IMR-90 (cell line): ENCODE results near the gene ZNF831. TPM values are rescaled to one million over a fixed set of nuclear protein-coding genes. Genes with fewer than 3 reads are reported as not detected.

Experiments
- ATAC-seq: fragments of 200-7000 bp; cut with Tn5 transposase; 2 replicates; pipeline ENCODE4 v1.9.1; 2020; ENCODE audit warnings: low read depth, mild to moderate bottlenecking, moderate library complexity
- BruUV-seq: library from RNA; stranded (reverse); fragments of 400-500 nt; replicated peaks from 2 replicates; lab custom pipeline; 2021; lab: Mats Ljungman, UMichigan
- CTCF ChIA-PET: fragments of 300-600 bp; formaldehyde crosslinking; extraction: SDS; loops from one replicate; lab custom pipeline; 2021; ENCODE audit warnings: antibody characterized with exemption; lab: Yijun Ruan, JAX
- POLR2A ChIA-PET: fragments of 300-600 bp; sonication (Branson Sonifier 250); formaldehyde crosslinking; loops from one replicate; lab custom pipeline; 2022; ENCODE audit warnings: antibody characterized with exemption; ENCODE audit not compliant: unreplicated experiment; lab: Charles Lee
- DNase-seq: peaks from one replicate; pipeline ENCODE4 v3.0.0; 2013
- H2AFZ ChIP-seq: replicated peaks from 2 replicates; pipeline ENCODE3; 2013; ENCODE audit warnings: low read length, mild to moderate bottlenecking; ENCODE audit not compliant: poor library complexity
- H2AK5ac ChIP-seq: 2 replicates; pipeline ENCODE4 v1.6.1; 2013; ENCODE audit warnings: low read depth, low read length, inconsistent platforms
- H2AK9ac ChIP-seq: replicated peaks from 2 replicates; pipeline ENCODE3; 2013; ENCODE audit warnings: mild to moderate bottlenecking, low read depth, low read length, moderate library complexity; ENCODE audit not compliant: poor library complexity
- H2BK120ac ChIP-seq: 2 replicates; pipeline ENCODE4 v1.6.1; 2013; ENCODE audit warnings: low read depth, low read length, inconsistent platforms
- H2BK15ac ChIP-seq: 3 replicates; pipeline ENCODE4 v1.6.1; 2013; ENCODE audit warnings: low read depth, low read length, inconsistent platforms
- H2BK20ac ChIP-seq: 2 replicates; pipeline ENCODE4 v1.6.1; 2013; ENCODE audit warnings: low read depth, mild to moderate bottlenecking, inconsistent platforms, low read length, moderate library complexity
- H2BK5ac ChIP-seq: 2 replicates; pipeline ENCODE4 v1.6.1; 2013; ENCODE audit warnings: mild to moderate bottlenecking, low read depth, low read length, inconsistent platforms; ENCODE audit not compliant: poor library complexity, severe bottlenecking
- H3K14ac ChIP-seq: replicated peaks from 2 replicates; pipeline ENCODE4 v1.6.1; 2013; ENCODE audit warnings: low read depth, low read length, inconsistent platforms
- H3K18ac ChIP-seq: 2 replicates; pipeline ENCODE4 v1.6.1; 2013; ENCODE audit warnings: low read depth, low read length, control low read depth
- H3K23ac ChIP-seq: 2 replicates; pipeline ENCODE4 v1.6.1; 2013; ENCODE audit warnings: low read depth, low read length, inconsistent platforms
- H3K27ac ChIP-seq: 2 replicates; pipeline ENCODE4 v1.5.1; 2013; ENCODE audit warnings: mild to moderate bottlenecking, control low read depth, low read length; ENCODE audit not compliant: insufficient read depth
- H3K27me3 ChIP-seq: 2 replicates; pipeline ENCODE4 v1.6.1; 2013; ENCODE audit warnings: low read length; ENCODE audit not compliant: control insufficient read depth, insufficient read depth
- H3K36me3 ChIP-seq: 2 replicates; pipeline ENCODE4 v1.6.1; 2013; ENCODE audit warnings: low read length, mixed read lengths; ENCODE audit not compliant: control insufficient read depth, insufficient read depth
- H3K4ac ChIP-seq: 2 replicates; pipeline ENCODE4 v1.6.1; 2013; ENCODE audit warnings: low read depth, low read length, inconsistent platforms
- H3K4me1 ChIP-seq: 2 replicates; pipeline ENCODE4 v1.6.1; 2013; ENCODE audit warnings: low read length, mixed read lengths; ENCODE audit not compliant: control insufficient read depth, insufficient read depth
- H3K4me2 ChIP-seq: 2 replicates; pipeline ENCODE4 v1.6.1; 2013; ENCODE audit warnings: low read depth, mild to moderate bottlenecking, control low read depth, low read length, moderate library complexity
- H3K4me3 ChIP-seq: 2 replicates; pipeline ENCODE4 v1.5.1; 2013; ENCODE audit warnings: low read depth, mild to moderate bottlenecking, control low read depth, low read length, moderate library complexity; ENCODE audit not compliant: insufficient read depth
- H3K56ac ChIP-seq: 2 replicates; pipeline ENCODE4 v1.6.1; 2013; ENCODE audit warnings: low read length, inconsistent platforms; ENCODE audit not compliant: insufficient read depth; ENCODE audit errors: extremely low read depth
- H3K79me1 ChIP-seq, 2 experiments: 2 replicates each; pipeline ENCODE4 v1.6.1; 2013; ENCODE audit warnings: low read length in 2 of 2, inconsistent platforms in 1 of 2, low read depth in 1 of 2
- H3K9ac ChIP-seq: 2 replicates; pipeline ENCODE4 v1.6.1; 2013; ENCODE audit warnings: low read depth, low read length, control low read depth
- H3K9me1 ChIP-seq: 2 replicates; pipeline ENCODE4 v1.6.1; 2013; ENCODE audit warnings: low read length, inconsistent platforms; ENCODE audit not compliant: insufficient read depth
- H3K9me3 ChIP-seq: 2 replicates; pipeline ENCODE4 v1.6.1; 2013; ENCODE audit warnings: low read length; ENCODE audit not compliant: control insufficient read depth, insufficient read depth
- H4K20me1 ChIP-seq: 2 replicates; pipeline ENCODE4 v1.6.1; 2013; ENCODE audit warnings: low read length, inconsistent platforms; ENCODE audit not compliant: insufficient read depth
- H4K5ac ChIP-seq: 2 replicates; pipeline ENCODE4 v1.6.1; 2013; ENCODE audit warnings: mild to moderate bottlenecking, low read depth, low read length, control low read depth
- H4K8ac ChIP-seq, 2 experiments: 2 replicates each; pipeline ENCODE4 v1.6.1; 2013; ENCODE audit warnings: low read depth in 2 of 2, low read length in 2 of 2, control low read depth in 1 of 2, inconsistent platforms in 1 of 2
- H4K91ac ChIP-seq: 2 replicates; pipeline ENCODE4 v1.6.1; 2013; ENCODE audit warnings: low read depth, low read length, inconsistent platforms; ENCODE audit not compliant: insufficient read depth
- RAD21 ChIP-seq: IDR thresholded peaks from 2 replicates; pipeline ENCODE4 v1.6.1; 2012; ENCODE audit warnings: low read length, improper control_type of control experiment
- SMC3 ChIP-seq: fragments of 150-350 bp; IDR thresholded peaks from 2 replicates; pipeline ENCODE4 v1.6.1; 2016; ENCODE audit warnings: low read depth, mild to moderate bottlenecking, antibody characterized with exemption, low read length, moderate library complexity
- WGBS, 2 experiments: methylation state at CpG; one replicate each; pipeline versions ENCODE4 v1.1.5 to v1.1.7; 2013; ENCODE audit warnings: missing lambda C conversion rate in 2 of 2; ENCODE audit not compliant: insufficient read length in 1 of 2; ENCODE audit errors: extremely low coverage in 2 of 2; 5-methylcytosine and 5-hydroxymethylcytosine counted together
- dilution Hi-C: fragments of 300-500 bp; cut with HindIII; formaldehyde crosslinking; loops from one replicate; pipeline ENCODE4 v1.14.3; 2018; ENCODE audit warnings: low sequenced_read_pairs; ENCODE audit not compliant: unreplicated experiment
- in situ Hi-C: fragments of 300-500 bp; cut with MboI; formaldehyde crosslinking; loops from 3 replicates; pipeline ENCODE4 v1.14.3; 2019; ENCODE audit warnings: low sequenced_read_pairs, inconsistent platforms, mixed read lengths
- intact Hi-C: fragments of 100-400 bp; cut with micrococcal nuclease; formaldehyde crosslinking; loops from 2 replicates; pipeline ENCODE4 v1.10.0; 2022
- polyA plus RNA-seq, 3 experiments: library from polyadenylated mRNA; depleted of rRNA; stranded (reverse); fragments of >200 nt; gene quantifications; 2 replicates each; pipeline ENCODE4 v1.2.3, GENCODE V29; 2012; ENCODE audit warnings: low replicate concordance in 1 of 3
- total RNA-seq: library from RNA; depleted of rRNA; stranded (reverse); fragments of >200 nt; gene quantifications from 2 replicates; pipeline ENCODE4 v1.2.3, GENCODE V29; 2012
- TF ChIP-seq, protein P1 (sequence below): fragments of 150-350 bp; IDR thresholded peaks from 2 replicates; pipeline ENCODE4 v1.6.1; 2017; ENCODE audit warnings: mild to moderate bottlenecking, antibody characterized with exemption, low read length, low read depth

ZNF831 gene
- total and polyA plus RNA-seq, 2 of the 4 experiments (the other 2 are of a cell fraction): not detected

DNA sequence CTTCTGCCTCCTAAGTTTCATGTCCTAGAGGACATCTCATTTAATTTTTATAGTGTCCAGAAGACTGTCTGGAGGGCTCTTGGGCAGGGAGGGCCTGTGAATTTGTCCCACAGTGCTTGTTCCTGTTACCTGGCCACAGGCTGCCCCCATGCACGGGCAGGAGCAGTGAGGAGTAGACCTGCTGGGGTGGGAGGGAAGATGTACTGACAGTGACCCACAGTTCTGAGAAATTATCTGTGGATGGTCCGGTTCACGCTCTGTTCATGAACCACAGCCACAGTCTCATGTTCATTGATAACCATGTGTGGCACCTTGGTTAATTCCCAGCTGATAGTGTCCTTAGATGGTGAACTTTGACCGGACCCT is 18.8 kb upstream of the ZNF831 start:
- no CpG with 5 or more reads among the region's 4 CpGs for WGBS, 2 experiments
- Histone ChIP-seq H2AFZ (no peak overlapping the region), H3K4me1 (no peaks in the 10 kb centered on the region), H3K18ac (no peak overlapping the region), H4K20me1 (no peaks in the 10 kb centered on the region), H3K9ac (no peak overlapping the region), H2AK9ac (no peak overlapping the region), H3K9me1 (no peaks in the 10 kb centered on the region), H3K4ac (no peak overlapping the region), H3K27ac (no peak overlapping the region), H3K36me3 (no peaks in the 10 kb centered on the region), H3K9me3 (0 out of 2 replicates have a peak, but pooled peaks cover 2% of the 10 kb centered on the region), H2BK120ac (no peak overlapping the region), H3K56ac (no peak overlapping the region), H3K27me3 (no peaks in the 10 kb centered on the region), H2BK20ac (no peak overlapping the region), H3K4me2 (no peak overlapping the region), H3K14ac (no peak overlapping the region), H2BK5ac (no peak overlapping the region), H3K23ac (no peak overlapping the region), H3K79me1 (no peaks in the 10 kb centered on the region), H3K4me3 (no peak overlapping the region), H2AK5ac (no peak overlapping the region), H4K8ac (no peak overlapping the region), H4K91ac (no peak overlapping the region), H2BK15ac (no peak overlapping the region), H4K5ac (no peak overlapping the region)
- DNase-seq: no peak
- TF ChIP-seq, protein P1, sequence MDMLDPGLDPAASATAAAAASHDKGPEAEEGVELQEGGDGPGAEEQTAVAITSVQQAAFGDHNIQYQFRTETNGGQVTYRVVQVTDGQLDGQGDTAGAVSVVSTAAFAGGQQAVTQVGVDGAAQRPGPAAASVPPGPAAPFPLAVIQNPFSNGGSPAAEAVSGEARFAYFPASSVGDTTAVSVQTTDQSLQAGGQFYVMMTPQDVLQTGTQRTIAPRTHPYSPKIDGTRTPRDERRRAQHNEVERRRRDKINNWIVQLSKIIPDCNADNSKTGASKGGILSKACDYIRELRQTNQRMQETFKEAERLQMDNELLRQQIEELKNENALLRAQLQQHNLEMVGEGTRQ: no peak
- TF ChIP-seq SMC3 (no peak), RAD21 (no peak)
- no TSS peak for BruUV-seq
- ChIA-PET POLR2A (no interaction called here), CTCF (no interaction called here)
- dilution Hi-C loops: no loop called here
- in situ Hi-C loops: no loop called here
- intact Hi-C loops: no loop called here
- no peak for ATAC-seq
